GM19099 (cell line): ENCODE data around the gene EPS15.

Experiments used
- POLR2A ChIP-seq: IDR thresholded peaks from 3 replicates; pipeline ENCODE4 v1.6.1; 2011; ENCODE audit warnings: low read depth; ENCODE audit not compliant: insufficient read length; ENCODE audit errors: extremely low read depth

The EPS15 gene

GRCh38 chr1:51327386-51327785 lies 191.7 kb downstream of the EPS15 start:
- no peak for TF ChIP-seq POLR2A

- no peak for TF ChIP-seq POLR2A
Observed at GRCh38 chr1:51326839-51327238, 192.2 kb downstream of the EPS15 start.

- TF ChIP-seq POLR2A: no peak
Observed at GRCh38 chr1:51325878-51326755, 192.9 kb downstream of the EPS15 start.

GRCh38 chr1:51325391-51325790 lies 193.7 kb downstream of the EPS15 start:
- TF ChIP-seq POLR2A: no peak

GRCh38 chr1:51324251-51325010 lies 194.6 kb downstream of the EPS15 start:
- no peak for TF ChIP-seq POLR2A

GRCh38 chr1:51323778-51324177 lies 195.3 kb downstream of the EPS15 start:
- TF ChIP-seq POLR2A: no peak

- TF ChIP-seq POLR2A: no peak
Observed at GRCh38 chr1:51322417-51323101, 196.5 kb downstream of the EPS15 start.

- no peak for TF ChIP-seq POLR2A
Observed at GRCh38 chr1:51321924-51322280, 197.2 kb downstream of the EPS15 start.

- TF ChIP-seq POLR2A: no peak
Observed at GRCh38 chr1:51320967-51321923, 197.8 kb downstream of the EPS15 start.

GRCh38 chr1:51317798-51318197 lies 201.3 kb downstream of the EPS15 start:
- no peak for TF ChIP-seq POLR2A

GRCh38 chr1:51316846-51317120 lies 202.3 kb downstream of the EPS15 start:
- TF ChIP-seq POLR2A: no peak

GRCh38 chr1:51316113-51316845 lies 202.8 kb downstream of the EPS15 start:
- TF ChIP-seq POLR2A: no peak

- no peak for TF ChIP-seq POLR2A
Observed at GRCh38 chr1:51314974-51315373, 204.1 kb downstream of the EPS15 start.
